Vagina (tissue), 2 donors: ENCODE measurements around the gene TCP11L2.

Experiments
- POLR2A ChIP-seq, 2 donors: fragments of 450-650 bp; IDR thresholded peaks; one replicate each; pipeline ENCODE4 v1.6.1; 2017; ENCODE audit warnings: antibody characterized with exemption in 2 of 2, mild to moderate bottlenecking in 2 of 2, moderate library complexity in 2 of 2
- POLR2AphosphoS5 ChIP-seq, 2 donors: sonication (generic); formaldehyde crosslinking; IDR thresholded peaks; one replicate each; pipeline ENCODE4 v1.9.0; 2017; ENCODE audit warnings: antibody characterized with exemption in 2 of 2, mild to moderate bottlenecking in 2 of 2, low read depth in 1 of 2; ENCODE audit not compliant: insufficient read depth in 1 of 2
- TF ChIP-seq, protein P1 (sequence below), 3 experiments: fragments of 450-650 bp in 2 of 3; fragments of 200-600 bp in 1 of 3; sonication (generic) in 1 of 3; IDR thresholded peaks; one replicate each; pipeline ENCODE4 v1.5.1; 2017 to 2019; ENCODE audit warnings: antibody characterized with exemption in 3 of 3, mild to moderate bottlenecking in 2 of 3, moderate library complexity in 2 of 3

DNA sequence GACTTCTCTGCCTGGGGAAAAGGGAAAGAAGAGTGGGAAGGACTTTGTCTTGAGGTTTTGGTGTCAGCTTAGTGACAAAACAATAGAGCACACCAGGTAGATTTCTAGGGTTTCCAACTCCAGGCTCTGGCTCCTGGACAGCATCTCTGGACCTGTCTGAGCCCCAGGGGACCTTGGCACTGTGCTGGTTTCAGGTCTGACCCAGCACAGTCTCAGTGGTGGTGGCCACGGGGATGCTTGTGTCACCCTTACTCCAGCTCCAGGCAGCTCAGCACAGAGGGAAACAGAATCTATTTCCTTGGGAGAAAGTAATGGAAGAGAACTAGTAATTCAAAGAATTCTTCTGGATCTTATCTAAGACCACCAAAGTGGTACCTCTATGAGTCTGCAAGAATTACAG, 43.6 kb upstream of the TCP11L2 start:
- no peak for TF ChIP-seq POLR2AphosphoS5 (IDR thresholded peaks at IDR 0.05; ENCODE audit: insufficient read depth in 1 of 2, low read depth in 1 of 2)
- TF ChIP-seq, protein P1, sequence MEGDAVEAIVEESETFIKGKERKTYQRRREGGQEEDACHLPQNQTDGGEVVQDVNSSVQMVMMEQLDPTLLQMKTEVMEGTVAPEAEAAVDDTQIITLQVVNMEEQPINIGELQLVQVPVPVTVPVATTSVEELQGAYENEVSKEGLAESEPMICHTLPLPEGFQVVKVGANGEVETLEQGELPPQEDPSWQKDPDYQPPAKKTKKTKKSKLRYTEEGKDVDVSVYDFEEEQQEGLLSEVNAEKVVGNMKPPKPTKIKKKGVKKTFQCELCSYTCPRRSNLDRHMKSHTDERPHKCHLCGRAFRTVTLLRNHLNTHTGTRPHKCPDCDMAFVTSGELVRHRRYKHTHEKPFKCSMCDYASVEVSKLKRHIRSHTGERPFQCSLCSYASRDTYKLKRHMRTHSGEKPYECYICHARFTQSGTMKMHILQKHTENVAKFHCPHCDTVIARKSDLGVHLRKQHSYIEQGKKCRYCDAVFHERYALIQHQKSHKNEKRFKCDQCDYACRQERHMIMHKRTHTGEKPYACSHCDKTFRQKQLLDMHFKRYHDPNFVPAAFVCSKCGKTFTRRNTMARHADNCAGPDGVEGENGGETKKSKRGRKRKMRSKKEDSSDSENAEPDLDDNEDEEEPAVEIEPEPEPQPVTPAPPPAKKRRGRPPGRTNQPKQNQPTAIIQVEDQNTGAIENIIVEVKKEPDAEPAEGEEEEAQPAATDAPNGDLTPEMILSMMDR (IDR thresholded peaks at IDR 0.05) = no peak
- TF ChIP-seq POLR2A (IDR thresholded peaks at IDR 0.05) = no peak
